ENCODE data around the gene PPP2R3A. TPM values are rescaled to one million over a fixed set of nuclear protein-coding genes. Genes with fewer than 3 reads are reported as not detected.

PPP2R3A gene
- total and polyA plus RNA-seq, 9 of the 15 experiments (the other 6 are each of a cell fraction or from before 2014, with no cell fraction given): 0.10 to 0.50 (median 0.24) TPM

GRCh38 chr3:136149667-136150066, 184.1 kb downstream of the PPP2R3A start:
- Histone ChIP-seq H2AFZ (ENCODE audit: low read depth, low read length) (no peak overlapping the region), H3K9me3 (replicated peaks; ENCODE audit: control insufficient read depth, insufficient read depth, low read depth, low read length) (no peaks in the 10 kb centered on the region), H3K4me3 (no peak overlapping the region), H3K9ac (ENCODE audit: insufficient read depth in 1 of 2, low read depth in 2 of 2, low read length in 2 of 2) (no peak overlapping the region), H3K79me2 (ENCODE audit: control insufficient read depth, insufficient read depth, low read length) (peaks cover 62% of the 10 kb centered on the region), H3K36me3 (ENCODE audit: control insufficient read depth, insufficient read depth, low read length) (peaks cover 44% of the 10 kb centered on the region; the same call in 2 of the 3 replicates), H3K27me3 (ENCODE audit: control insufficient read depth in 2 of 2, insufficient read depth in 2 of 2, low read length in 2 of 2) (no peaks in the 10 kb centered on the region), H3K27ac (ENCODE audit: extremely low read depth, low read depth, low read length) (no peak overlapping the region), H4K20me1 (replicated peaks; ENCODE audit: control insufficient read depth, insufficient read depth, low read length) (no peaks in the 10 kb centered on the region; the same call in 1 of the 2 replicates), H3K4me2 (ENCODE audit: insufficient read depth, low read length) (no peak overlapping the region), H3K4me1 (replicated peaks in 1 of 2; ENCODE audit: control insufficient read depth in 2 of 2, insufficient read depth in 2 of 2, low read length in 2 of 2) (no peaks in the 10 kb centered on the region), H3K9me1 (ENCODE audit: control insufficient read depth, insufficient read depth, low read length) (peaks cover 4% of the 10 kb centered on the region)
- intact Hi-C loops (cut with micrococcal nuclease) (no loop called here), in situ Hi-C loops (cut with MboI) (no loop called here)
- ATAC-seq (no peak), DNase-seq (ENCODE audit: extremely low read depth in 1 of 4, low spot score in 3 of 4) (no peak), FAIRE-seq (no peak)
- WGBS (ENCODE audit: insufficient coverage, low coverage, missing lambda C conversion rate): 65% methylated on average over 3 of the region's 3 CpGs
- BruUV-seq (replicated peaks): TSS peak; percentile 25
- POLR2A ChIA-PET: no interaction called here
- no peak for TF ChIP-seq ZNF395 (CRISPR knock-in tag; IDR thresholded peaks at IDR 0.05)
- TF ChIP-seq NUFIP1 (IDR thresholded peaks at IDR 0.05; ENCODE audit: partially characterized antibody): no peak
- no peak for TF ChIP-seq YY1 (IDR thresholded peaks at IDR 0.05; ENCODE audit: borderline replicate concordance in 1 of 3, control insufficient read depth in 1 of 3, extremely low read depth in 1 of 3, insufficient read depth in 3 of 3, insufficient read length in 1 of 3, insufficient replicate concordance in 2 of 3, low read depth in 1 of 3, low read length in 2 of 3)
- CTCF ChIA-PET (ENCODE audit: low intra/inter-chr PET ratio): no interaction called here

- WGBS (ENCODE audit: insufficient coverage, low coverage, missing lambda C conversion rate): 92% methylated on average over 9 of the region's 10 CpGs
- in situ Hi-C loops (cut with MboI) (no loop called here), intact Hi-C loops (cut with micrococcal nuclease) (no loop called here)
- no peaks in the 10 kb centered on the region; the same call in 1 of the 2 replicates for H4K20me1 ChIP-seq (replicated peaks; ENCODE audit: control insufficient read depth, insufficient read depth, low read length)
- no peak overlapping the region for H3K4me3 ChIP-seq
- CTCF ChIA-PET (ENCODE audit: low intra/inter-chr PET ratio): no interaction called here
- H2AFZ ChIP-seq (ENCODE audit: low read depth, low read length): no peak overlapping the region
- ATAC-seq: no peak
- H3K4me1 ChIP-seq (replicated peaks in 1 of 2; ENCODE audit: control insufficient read depth in 2 of 2, insufficient read depth in 2 of 2, low read length in 2 of 2): no peaks in the 10 kb centered on the region
- peaks cover 44% of the 10 kb centered on the region; the same call in 2 of the 3 replicates for H3K36me3 ChIP-seq (ENCODE audit: control insufficient read depth, insufficient read depth, low read length)
- no peak overlapping the region for H3K4me2 ChIP-seq (ENCODE audit: insufficient read depth, low read length)
- no peak for DNase-seq (ENCODE audit: extremely low read depth in 1 of 4, low spot score in 3 of 4)
- no peaks in the 10 kb centered on the region for H3K9me3 ChIP-seq (replicated peaks; ENCODE audit: control insufficient read depth, insufficient read depth, low read depth, low read length)
- no peak for FAIRE-seq
- no TSS peak for BruUV-seq (replicated peaks)
- H3K9ac ChIP-seq (ENCODE audit: insufficient read depth in 1 of 2, low read depth in 2 of 2, low read length in 2 of 2): no peak overlapping the region
- peaks cover 4% of the 10 kb centered on the region for H3K9me1 ChIP-seq (ENCODE audit: control insufficient read depth, insufficient read depth, low read length)
- no peak overlapping the region for H3K27ac ChIP-seq (ENCODE audit: extremely low read depth, low read depth, low read length)
- H3K79me2 ChIP-seq (ENCODE audit: control insufficient read depth, insufficient read depth, low read length): peaks cover 78% of the 10 kb centered on the region
- H3K27me3 ChIP-seq (ENCODE audit: control insufficient read depth in 2 of 2, insufficient read depth in 2 of 2, low read length in 2 of 2): no peaks in the 10 kb centered on the region
- POLR2A ChIA-PET: no interaction called here
- TF ChIP-seq THRAP3 (IDR thresholded peaks at IDR 0.05; ENCODE audit: borderline replicate concordance) (no peak), HES1 (IDR thresholded peaks at IDR 0.05; ENCODE audit: low read depth) (no peak), NFATC3 (IDR thresholded peaks at IDR 0.05) (no peak)
Measured at GRCh38 chr3:136151219-136151618, 185.7 kb downstream of the PPP2R3A start.

Measured in K562 (cell line).